ENCODE results near the gene TMEM234. TPM values are rescaled to one million over a fixed set of nuclear protein-coding genes. Genes with fewer than 3 reads are reported as not detected.
A peak's percentile ranks its signal among the peaks of the same experiment; 100 is the strongest.

TMEM234 gene
- total RNA-seq, 1 experiment from 2014 or later, result 12.2 TPM

- Histone ChIP-seq H3K4me3 (no peak overlapping the region), H3K27me3 (no peaks in the 10 kb centered on the region), H3K9me3 (no peaks in the 10 kb centered on the region), H3K36me3 (peaks cover 71% of the 10 kb centered on the region)
- no peak for DNase-seq
These were observed 26.6 kb downstream of the TMEM234 start for GRCh38 chr1:32195531-32195930.

GRCh38 chr1:32194984-32195383 is 27.2 kb downstream of the TMEM234 start:
- Histone ChIP-seq H3K27me3 (no peaks in the 10 kb centered on the region), H3K9me3 (no peaks in the 10 kb centered on the region), H3K4me3 (no peak overlapping the region), H3K36me3 (peaks cover 77% of the 10 kb centered on the region)
- no peak for DNase-seq

GRCh38 chr1:32192220-32192948 is 29.8 kb downstream of the TMEM234 start:
- Histone ChIP-seq H3K9me3 (no peaks in the 10 kb centered on the region), H3K4me3 (no peak overlapping the region), H3K36me3 (peaks cover 95% of the 10 kb centered on the region), H3K27me3 (no peaks in the 10 kb centered on the region)
- no peak for DNase-seq

- H3K4me3 ChIP-seq, result no peak overlapping the region
- H3K36me3 ChIP-seq, result peaks cover 91% of the 10 kb centered on the region
- DNase-seq, result no peak
- no peaks in the 10 kb centered on the region for H3K9me3 ChIP-seq
- H3K27me3 ChIP-seq, result no peaks in the 10 kb centered on the region
These were observed 34.3 kb downstream of the TMEM234 start for GRCh38 chr1:32187850-32188249.

GRCh38 chr1:32186491-32186890 is 35.7 kb downstream of the TMEM234 start:
- DNase-seq, result no peak
- H3K27me3 ChIP-seq, result no peaks in the 10 kb centered on the region
- H3K9me3 ChIP-seq, result no peaks in the 10 kb centered on the region
- peaks cover 90% of the 10 kb centered on the region for H3K36me3 ChIP-seq
- H3K4me3 ChIP-seq, result no peak overlapping the region

GRCh38 chr1:32186077-32186476 is 36.1 kb downstream of the TMEM234 start:
- H3K27me3 ChIP-seq, result no peaks in the 10 kb centered on the region
- H3K9me3 ChIP-seq, result no peaks in the 10 kb centered on the region
- DNase-seq, result no peak
- H3K4me3 ChIP-seq, result no peak overlapping the region
- H3K36me3 ChIP-seq, result peaks cover 90% of the 10 kb centered on the region

- H3K4me3 ChIP-seq, result no peak overlapping the region
- peaks cover 87% of the 10 kb centered on the region for H3K36me3 ChIP-seq
- H3K9me3 ChIP-seq, result no peaks in the 10 kb centered on the region
- no peaks in the 10 kb centered on the region for H3K27me3 ChIP-seq
- no peak for DNase-seq
These were observed 37.5 kb downstream of the TMEM234 start for GRCh38 chr1:32184650-32185049.

- no peak for DNase-seq
- Histone ChIP-seq H3K4me3 (no peak overlapping the region), H3K36me3 (peaks cover 61% of the 10 kb centered on the region), H3K9me3 (no peaks in the 10 kb centered on the region), H3K27me3 (no peaks in the 10 kb centered on the region)
These were observed 40.1 kb downstream of the TMEM234 start for GRCh38 chr1:32182060-32182459.

- Histone ChIP-seq H3K36me3 (peaks cover 56% of the 10 kb centered on the region), H3K9me3 (no peaks in the 10 kb centered on the region), H3K4me3 (peak overlapping the region; percentile 97; the same call in 1 of the 2 replicates), H3K27me3 (no peaks in the 10 kb centered on the region)
- DNase-seq, result no peak
These were observed 40.6 kb downstream of the TMEM234 start for GRCh38 chr1:32181563-32181962.

GRCh38 chr1:32181065-32181464 is 41.1 kb downstream of the TMEM234 start:
- Histone ChIP-seq H3K27me3 (no peaks in the 10 kb centered on the region), H3K36me3 (peaks cover 51% of the 10 kb centered on the region), H3K9me3 (no peaks in the 10 kb centered on the region), H3K4me3 (peak overlapping the region; percentile 97)
- no peak for DNase-seq

- Histone ChIP-seq H3K36me3 (peaks cover 47% of the 10 kb centered on the region), H3K27me3 (no peaks in the 10 kb centered on the region), H3K9me3 (no peaks in the 10 kb centered on the region), H3K4me3 (peak overlapping the region; percentile 97)
- DNase-seq, result peak; percentile 64
These were observed 41.7 kb downstream of the TMEM234 start for GRCh38 chr1:32180186-32181060.

GRCh38 chr1:32179443-32180185 is 42.5 kb downstream of the TMEM234 start, which contains the start of gene TXLNA:
TXLNA (plus strand) TSS chr1:32179675; CDS start chr1:32180346, 671 bp downstream.
- Histone ChIP-seq H3K27me3 (no peaks in the 10 kb centered on the region), H3K4me3 (peak within 1 kb of the TSS; percentile 97), H3K9me3 (no peaks in the 10 kb centered on the region), H3K36me3 (peaks cover 43% of the 10 kb centered on the region)
- DNase-seq, result peak; percentile 96

- Histone ChIP-seq H3K9me3 (no peaks in the 10 kb centered on the region), H3K27me3 (no peaks in the 10 kb centered on the region), H3K4me3 (peak overlapping the region; percentile 97), H3K36me3 (peaks cover 43% of the 10 kb centered on the region)
- DNase-seq, result no peak
These were observed 43.0 kb downstream of the TMEM234 start for GRCh38 chr1:32179193-32179442.

- no peak for DNase-seq
- Histone ChIP-seq H3K27me3 (no peaks in the 10 kb centered on the region), H3K9me3 (no peaks in the 10 kb centered on the region), H3K36me3 (peaks cover 43% of the 10 kb centered on the region), H3K4me3 (peak overlapping the region; percentile 97)
These were observed 43.6 kb downstream of the TMEM234 start for GRCh38 chr1:32178380-32179192.

GRCh38 chr1:32172621-32173245 is 49.4 kb downstream of the TMEM234 start:
- no peaks in the 10 kb centered on the region for H3K27me3 ChIP-seq
- peaks cover 47% of the 10 kb centered on the region for H3K36me3 ChIP-seq
- no peak overlapping the region for H3K4me3 ChIP-seq
- DNase-seq, result no peak
- H3K9me3 ChIP-seq, result no peaks in the 10 kb centered on the region

GRCh38 chr1:32170991-32171390 is 51.2 kb downstream of the TMEM234 start:
- peaks cover 58% of the 10 kb centered on the region for H3K36me3 ChIP-seq
- DNase-seq, result no peak
- no peaks in the 10 kb centered on the region for H3K9me3 ChIP-seq

More at GRCh38 chr1:32170991-32171390, 51.2 kb downstream of the TMEM234 start:
- Histone ChIP-seq H3K4me3 (no peak overlapping the region), H3K27me3 (no peaks in the 10 kb centered on the region)
